ENCODE data around the gene LRRFIP2.

Gene LRRFIP2

GRCh38 chr3:37031096-37031682 lies 143.2 kb downstream of the LRRFIP2 start:
- Histone ChIP-seq H3K9me3 (ENCODE audit: low read length) (peaks cover 14% of the 10 kb centered on the region), H2AFZ (ENCODE audit: low read depth, low read length) (no peak overlapping the region), H3K27me3 (ENCODE audit: insufficient read depth, low read length) (no peaks in the 10 kb centered on the region), H3K36me3 (ENCODE audit: insufficient read depth, low read length) (peaks cover 82% of the 10 kb centered on the region), H3K4me1 (ENCODE audit: insufficient read depth, low read length) (no peaks in the 10 kb centered on the region), H3K4me3 (ENCODE audit: low read length) (no peak overlapping the region)

- H3K4me3 ChIP-seq (ENCODE audit: low read length): no peak overlapping the region
- no peaks in the 10 kb centered on the region for H3K4me1 ChIP-seq (ENCODE audit: insufficient read depth, low read length)
- H2AFZ ChIP-seq (ENCODE audit: low read depth, low read length): no peak overlapping the region
- H3K9me3 ChIP-seq (ENCODE audit: low read length): peaks cover 9% of the 10 kb centered on the region
- H3K27me3 ChIP-seq (ENCODE audit: insufficient read depth, low read length): no peaks in the 10 kb centered on the region
- peaks cover 82% of the 10 kb centered on the region for H3K36me3 ChIP-seq (ENCODE audit: insufficient read depth, low read length)
Measured at GRCh38 chr3:37030588-37030987, 143.8 kb downstream of the LRRFIP2 start.

- Histone ChIP-seq H2AFZ (ENCODE audit: low read depth, low read length) (no peak overlapping the region), H3K36me3 (ENCODE audit: insufficient read depth, low read length) (peaks cover 80% of the 10 kb centered on the region), H3K27me3 (ENCODE audit: insufficient read depth, low read length) (no peaks in the 10 kb centered on the region), H3K4me1 (ENCODE audit: insufficient read depth, low read length) (no peaks in the 10 kb centered on the region), H3K4me3 (ENCODE audit: low read length) (no peak overlapping the region), H3K9me3 (ENCODE audit: low read length) (peaks cover 7% of the 10 kb centered on the region)
Measured at GRCh38 chr3:37029516-37030163, 144.7 kb downstream of the LRRFIP2 start.

- H3K27me3 ChIP-seq (ENCODE audit: insufficient read depth, low read length): no peaks in the 10 kb centered on the region
- no peak overlapping the region for H2AFZ ChIP-seq (ENCODE audit: low read depth, low read length)
- peaks cover 81% of the 10 kb centered on the region for H3K36me3 ChIP-seq (ENCODE audit: insufficient read depth, low read length)
- no peaks in the 10 kb centered on the region for H3K4me1 ChIP-seq (ENCODE audit: insufficient read depth, low read length)
- no peak overlapping the region for H3K4me3 ChIP-seq (ENCODE audit: low read length)
- peaks cover 12% of the 10 kb centered on the region for H3K9me3 ChIP-seq (ENCODE audit: low read length)
Measured at GRCh38 chr3:37029111-37029510, 145.3 kb downstream of the LRRFIP2 start.

- Histone ChIP-seq H3K4me3 (ENCODE audit: low read length) (no peak overlapping the region), H3K27me3 (ENCODE audit: insufficient read depth, low read length) (no peaks in the 10 kb centered on the region), H3K36me3 (ENCODE audit: insufficient read depth, low read length) (peaks cover 81% of the 10 kb centered on the region), H3K4me1 (ENCODE audit: insufficient read depth, low read length) (no peaks in the 10 kb centered on the region), H2AFZ (ENCODE audit: low read depth, low read length) (no peak overlapping the region), H3K9me3 (ENCODE audit: low read length) (peaks cover 13% of the 10 kb centered on the region)
Measured at GRCh38 chr3:37028329-37028728, 146.1 kb downstream of the LRRFIP2 start.

GRCh38 chr3:37026851-37027250 lies 147.5 kb downstream of the LRRFIP2 start:
- Histone ChIP-seq H2AFZ (ENCODE audit: low read depth, low read length) (no peak overlapping the region), H3K36me3 (ENCODE audit: insufficient read depth, low read length) (peaks cover 81% of the 10 kb centered on the region), H3K27me3 (ENCODE audit: insufficient read depth, low read length) (no peaks in the 10 kb centered on the region), H3K4me3 (ENCODE audit: low read length) (no peak overlapping the region), H3K9me3 (ENCODE audit: low read length) (peaks cover 17% of the 10 kb centered on the region), H3K4me1 (ENCODE audit: insufficient read depth, low read length) (no peaks in the 10 kb centered on the region)

GRCh38 chr3:37025561-37026335 lies 148.6 kb downstream of the LRRFIP2 start:
- Histone ChIP-seq H2AFZ (ENCODE audit: low read depth, low read length) (no peak overlapping the region), H3K36me3 (ENCODE audit: insufficient read depth, low read length) (peaks cover 80% of the 10 kb centered on the region), H3K9me3 (ENCODE audit: low read length) (peaks cover 17% of the 10 kb centered on the region), H3K27me3 (ENCODE audit: insufficient read depth, low read length) (no peaks in the 10 kb centered on the region), H3K4me3 (ENCODE audit: low read length) (no peak overlapping the region), H3K4me1 (ENCODE audit: insufficient read depth, low read length) (no peaks in the 10 kb centered on the region)

GRCh38 chr3:37024820-37025405 lies 149.5 kb downstream of the LRRFIP2 start:
- H3K36me3 ChIP-seq (ENCODE audit: insufficient read depth, low read length): peaks cover 84% of the 10 kb centered on the region
- H2AFZ ChIP-seq (ENCODE audit: low read depth, low read length): no peak overlapping the region
- no peaks in the 10 kb centered on the region for H3K4me1 ChIP-seq (ENCODE audit: insufficient read depth, low read length)
- H3K27me3 ChIP-seq (ENCODE audit: insufficient read depth, low read length): no peaks in the 10 kb centered on the region
- no peak overlapping the region for H3K4me3 ChIP-seq (ENCODE audit: low read length)
- H3K9me3 ChIP-seq (ENCODE audit: low read length): peaks cover 17% of the 10 kb centered on the region

GRCh38 chr3:37024092-37024491 lies 150.3 kb downstream of the LRRFIP2 start:
- Histone ChIP-seq H3K36me3 (ENCODE audit: insufficient read depth, low read length) (peaks cover 85% of the 10 kb centered on the region), H2AFZ (ENCODE audit: low read depth, low read length) (no peak overlapping the region), H3K27me3 (ENCODE audit: insufficient read depth, low read length) (no peaks in the 10 kb centered on the region), H3K4me1 (ENCODE audit: insufficient read depth, low read length) (no peaks in the 10 kb centered on the region), H3K9me3 (ENCODE audit: low read length) (peaks cover 17% of the 10 kb centered on the region), H3K4me3 (ENCODE audit: low read length) (no peak overlapping the region)

GRCh38 chr3:37017683-37018082 lies 156.7 kb downstream of the LRRFIP2 start:
- H3K36me3 ChIP-seq (ENCODE audit: insufficient read depth, low read length): peaks cover 69% of the 10 kb centered on the region
- no peaks in the 10 kb centered on the region for H3K27me3 ChIP-seq (ENCODE audit: insufficient read depth, low read length)
- peaks cover 3% of the 10 kb centered on the region for H3K9me3 ChIP-seq (ENCODE audit: low read length)
- H3K4me1 ChIP-seq (ENCODE audit: insufficient read depth, low read length): peaks cover 22% of the 10 kb centered on the region
- no peak overlapping the region for H2AFZ ChIP-seq (ENCODE audit: low read depth, low read length)
- H3K4me3 ChIP-seq (ENCODE audit: low read length): no peak overlapping the region

GRCh38 chr3:37016903-37017302 lies 157.5 kb downstream of the LRRFIP2 start:
- Histone ChIP-seq H3K9me3 (ENCODE audit: low read length) (no peaks in the 10 kb centered on the region), H3K36me3 (ENCODE audit: insufficient read depth, low read length) (peaks cover 69% of the 10 kb centered on the region), H3K4me3 (ENCODE audit: low read length) (no peak overlapping the region), H2AFZ (ENCODE audit: low read depth, low read length) (no peak overlapping the region), H3K27me3 (ENCODE audit: insufficient read depth, low read length) (no peaks in the 10 kb centered on the region), H3K4me1 (ENCODE audit: insufficient read depth, low read length) (peaks cover 22% of the 10 kb centered on the region)

- Histone ChIP-seq H3K36me3 (ENCODE audit: insufficient read depth, low read length) (peaks cover 65% of the 10 kb centered on the region), H3K9me3 (ENCODE audit: low read length) (no peaks in the 10 kb centered on the region), H3K4me3 (ENCODE audit: low read length) (no peak overlapping the region), H3K4me1 (ENCODE audit: insufficient read depth, low read length) (peaks cover 22% of the 10 kb centered on the region), H2AFZ (ENCODE audit: low read depth, low read length) (no peak overlapping the region), H3K27me3 (ENCODE audit: insufficient read depth, low read length) (no peaks in the 10 kb centered on the region)
Measured at GRCh38 chr3:37015642-37016041, 158.7 kb downstream of the LRRFIP2 start.

- peaks cover 55% of the 10 kb centered on the region for H3K36me3 ChIP-seq (ENCODE audit: insufficient read depth, low read length)
- no peaks in the 10 kb centered on the region for H3K9me3 ChIP-seq (ENCODE audit: low read length)
- no peaks in the 10 kb centered on the region for H3K27me3 ChIP-seq (ENCODE audit: insufficient read depth, low read length)
Measured at GRCh38 chr3:37014620-37015019, 159.8 kb downstream of the LRRFIP2 start.

More at GRCh38 chr3:37014620-37015019, 159.8 kb downstream of the LRRFIP2 start:
- H3K4me3 ChIP-seq (ENCODE audit: low read length): no peak overlapping the region
- no peak overlapping the region for H2AFZ ChIP-seq (ENCODE audit: low read depth, low read length)
- H3K4me1 ChIP-seq (ENCODE audit: insufficient read depth, low read length): peaks cover 22% of the 10 kb centered on the region

All from neuron (in vitro differentiated cells).